Hematopoietic multipotent progenitor cell treated with erythropoietin and hydrocortisone succinate and interleukin-3 and kit ligand, for 17 days (in vitro differentiated cells): Measurements from ENCODE around the gene EYA4.

Experiments
- DNase-seq: peaks from one replicate; pipeline ENCODE4 v3.0.0-alpha.2; 2015; ENCODE audit warnings: low spot score

EYA4 gene

GRCh38 chr6:133289733-133290306, 48.7 kb downstream of the EYA4 start:
- no peak for DNase-seq

- DNase-seq: no peak
Observed at GRCh38 chr6:133290930-133291329, 49.8 kb downstream of the EYA4 start.

- no peak for DNase-seq
Observed at GRCh38 chr6:133291671-133292070, 50.5 kb downstream of the EYA4 start.

- DNase-seq: no peak
Observed at GRCh38 chr6:133297657-133298056, 56.5 kb downstream of the EYA4 start.

- no peak for DNase-seq
Observed at GRCh38 chr6:133298335-133298734, 57.2 kb downstream of the EYA4 start.

GRCh38 chr6:133298801-133299200, 57.6 kb downstream of the EYA4 start:
- no peak for DNase-seq

- no peak for DNase-seq
Observed at GRCh38 chr6:133300896-133301295, 59.7 kb downstream of the EYA4 start.

- DNase-seq: no peak
Observed at GRCh38 chr6:133301835-133302234, 60.7 kb downstream of the EYA4 start.

GRCh38 chr6:133306931-133307330, 65.8 kb downstream of the EYA4 start:
- DNase-seq: no peak

GRCh38 chr6:133309579-133309978, 68.4 kb downstream of the EYA4 start:
- no peak for DNase-seq

GRCh38 chr6:133312006-133312405, 70.8 kb downstream of the EYA4 start:
- no peak for DNase-seq

- no peak for DNase-seq
Observed at GRCh38 chr6:133313068-133313467, 71.9 kb downstream of the EYA4 start.

GRCh38 chr6:133314947-133315346, 73.8 kb downstream of the EYA4 start:
- DNase-seq: no peak

- no peak for DNase-seq
Observed at GRCh38 chr6:133315811-133316210, 74.7 kb downstream of the EYA4 start.

GRCh38 chr6:133317704-133318103, 76.5 kb downstream of the EYA4 start:
- no peak for DNase-seq

- no peak for DNase-seq
Observed at GRCh38 chr6:133326584-133326983, 85.4 kb downstream of the EYA4 start.

GRCh38 chr6:133333852-133334251, 92.7 kb downstream of the EYA4 start:
- no peak for DNase-seq

GRCh38 chr6:133337308-133337707, 96.2 kb downstream of the EYA4 start:
- DNase-seq: no peak

- no peak for DNase-seq
Observed at GRCh38 chr6:133339543-133340384, 98.6 kb downstream of the EYA4 start.

GRCh38 chr6:133340557-133340956, 99.4 kb downstream of the EYA4 start:
- no peak for DNase-seq

GRCh38 chr6:133341607-133342158, 100.5 kb downstream of the EYA4 start:
- DNase-seq: no peak

GRCh38 chr6:133343220-133343619, 102.1 kb downstream of the EYA4 start:
- DNase-seq: no peak

GRCh38 chr6:133348846-133349245, 107.7 kb downstream of the EYA4 start:
- no peak for DNase-seq
